ENCODE measurements around the gene MYO9B.

DNA sequence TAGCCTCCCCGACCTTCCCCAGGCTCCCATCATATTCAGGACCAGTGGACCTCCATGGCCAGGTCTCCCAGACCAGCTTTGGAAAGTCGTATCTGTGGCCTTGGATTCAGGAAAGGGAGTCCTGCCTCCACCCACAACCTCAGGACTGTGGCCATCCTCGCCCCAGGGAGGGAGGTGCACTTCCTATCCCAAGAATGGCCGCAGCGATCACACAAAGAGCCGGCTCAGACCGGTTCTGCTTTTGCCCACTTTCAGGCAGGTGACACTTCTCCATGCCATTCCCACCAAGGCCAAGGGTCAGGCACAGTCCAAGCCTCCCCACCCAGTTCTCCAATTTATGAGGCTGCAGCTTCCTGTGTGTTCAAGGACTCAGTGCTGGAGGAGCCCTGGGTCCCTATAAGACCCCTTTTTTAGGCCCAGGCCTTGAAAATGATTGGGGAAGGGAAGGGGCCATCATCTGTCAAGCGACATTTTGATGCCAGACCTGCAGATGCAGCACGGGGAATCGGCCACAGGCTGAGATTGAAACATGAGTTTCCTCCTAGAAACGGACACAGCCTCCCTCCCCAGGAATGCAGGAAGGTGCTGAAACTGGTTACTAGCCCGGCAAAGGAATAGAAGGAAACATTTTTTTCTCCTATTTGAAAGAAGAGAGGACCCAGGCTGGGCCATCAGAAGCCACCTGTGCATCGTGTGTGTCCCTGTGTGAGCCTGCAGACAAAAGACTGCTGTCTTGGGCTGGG, 74.0 kb downstream of the MYO9B start:
- TF ChIP-seq, protein P1, sequence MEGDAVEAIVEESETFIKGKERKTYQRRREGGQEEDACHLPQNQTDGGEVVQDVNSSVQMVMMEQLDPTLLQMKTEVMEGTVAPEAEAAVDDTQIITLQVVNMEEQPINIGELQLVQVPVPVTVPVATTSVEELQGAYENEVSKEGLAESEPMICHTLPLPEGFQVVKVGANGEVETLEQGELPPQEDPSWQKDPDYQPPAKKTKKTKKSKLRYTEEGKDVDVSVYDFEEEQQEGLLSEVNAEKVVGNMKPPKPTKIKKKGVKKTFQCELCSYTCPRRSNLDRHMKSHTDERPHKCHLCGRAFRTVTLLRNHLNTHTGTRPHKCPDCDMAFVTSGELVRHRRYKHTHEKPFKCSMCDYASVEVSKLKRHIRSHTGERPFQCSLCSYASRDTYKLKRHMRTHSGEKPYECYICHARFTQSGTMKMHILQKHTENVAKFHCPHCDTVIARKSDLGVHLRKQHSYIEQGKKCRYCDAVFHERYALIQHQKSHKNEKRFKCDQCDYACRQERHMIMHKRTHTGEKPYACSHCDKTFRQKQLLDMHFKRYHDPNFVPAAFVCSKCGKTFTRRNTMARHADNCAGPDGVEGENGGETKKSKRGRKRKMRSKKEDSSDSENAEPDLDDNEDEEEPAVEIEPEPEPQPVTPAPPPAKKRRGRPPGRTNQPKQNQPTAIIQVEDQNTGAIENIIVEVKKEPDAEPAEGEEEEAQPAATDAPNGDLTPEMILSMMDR (conservative IDR thresholded peaks at IDR 0.05 in 1 of 2, IDR thresholded peaks at IDR 0.05 in 1 of 2; ENCODE audit: low read depth in 1 of 2, low read length in 2 of 2): no peak
- TF ChIP-seq EZH2 (IDR thresholded peaks at IDR 0.05; ENCODE audit: low read length, missing control alignments): no peak
